GM21528 (cell line): ENCODE measurements around the gene AFP.
"Not testable (repeated sequence)": the region's sequence is repeated elsewhere in the genome, so short reads cannot be mapped to it uniquely, and the experiment has no call there.

ENCODE experiments used
- ATAC-seq: cut with Tn5 transposase; IDR thresholded peaks from one replicate; pipeline ENCODE4 v1.9.1; 2021; ENCODE audit warnings: mild to moderate bottlenecking, moderate library complexity; ENCODE audit not compliant: unreplicated experiment, low FRiP score

The AFP gene

GRCh38 chr4:73435984-73436383 is at the start of gene AFP:
TSS of gene AFP (plus strand) at chr4:73436221. CDS start at chr4:73436263, 42 bp downstream.
- ATAC-seq: no peak

GRCh38 chr4:73387552-73387951 is 48.5 kb upstream of the AFP start:
- ATAC-seq: no peak

GRCh38 chr4:73388887-73389286 is 47.1 kb upstream of the AFP start:
- ATAC-seq: no peak

GRCh38 chr4:73389663-73390062 is 46.4 kb upstream of the AFP start:
- not testable (repeated sequence) for ATAC-seq

GRCh38 chr4:73391774-73392173 is 44.2 kb upstream of the AFP start:
- no peak for ATAC-seq

- ATAC-seq: no peak
These were observed 43.1 kb upstream of the AFP start for GRCh38 chr4:73392936-73393335.

GRCh38 chr4:73396304-73396703 is 39.7 kb upstream of the AFP start:
- ATAC-seq: no peak

GRCh38 chr4:73396993-73397972 is 38.7 kb upstream of the AFP start:
- ATAC-seq: no peak

GRCh38 chr4:73401412-73401811 is 34.6 kb upstream of the AFP start:
- ATAC-seq: no peak

- ATAC-seq: no peak
These were observed 32.0 kb upstream of the AFP start, which contains the start of gene ALB for GRCh38 chr4:73404042-73404441. TSS of gene ALB (plus strand) at chr4:73404287. CDS start at chr4:73404328, 41 bp downstream.

GRCh38 chr4:73404457-73404856 is 31.6 kb upstream of the AFP start:
- ATAC-seq: no peak

- no peak for ATAC-seq
These were observed 30.9 kb upstream of the AFP start for GRCh38 chr4:73405138-73405537.

- ATAC-seq: no peak
These were observed 29.5 kb upstream of the AFP start for GRCh38 chr4:73406548-73406875.

- no peak for ATAC-seq
These were observed 28.8 kb upstream of the AFP start for GRCh38 chr4:73407227-73407673.

GRCh38 chr4:73408181-73408867 is 27.7 kb upstream of the AFP start:
- no peak for ATAC-seq

GRCh38 chr4:73409012-73409862 is 26.8 kb upstream of the AFP start:
- ATAC-seq: no peak

- ATAC-seq: no peak
These were observed 26.0 kb upstream of the AFP start for GRCh38 chr4:73409978-73410548.

GRCh38 chr4:73410916-73411730 is 24.9 kb upstream of the AFP start:
- ATAC-seq: no peak

- no peak for ATAC-seq
These were observed 24.1 kb upstream of the AFP start for GRCh38 chr4:73411731-73412414.
